Vagina (tissue), 2 donors: ENCODE results near the gene TCF23. TPM values are rescaled to one million over a fixed set of nuclear protein-coding genes. Genes with fewer than 3 reads are reported as not detected.

Experiments
- DNase-seq, 2 donors: peaks; one replicate each; pipeline ENCODE4 v3.0.0-alpha.2; 2017; ENCODE audit errors: extremely low spot score in 2 of 2
- H3K27ac ChIP-seq: fragments of 200-600 bp; sonication (generic); one replicate; pipeline ENCODE4 v1.5.1; 2019
- H3K27me3 ChIP-seq: fragments of 200-600 bp; sonication (generic); one replicate; pipeline ENCODE4 v1.5.1; 2019
- H3K36me3 ChIP-seq, 2 donors: fragments of 200-600 bp; sonication (generic); one replicate each; pipeline ENCODE4 v1.5.1; 2017 to 2019
- H3K4me1 ChIP-seq: fragments of 200-600 bp; sonication (generic); one replicate; pipeline ENCODE4 v1.5.1; 2019
- H3K4me3 ChIP-seq, 2 donors: fragments of 200-600 bp; sonication (generic); 1 replicate in 1 of 2; 2 replicates in 1 of 2; pipeline ENCODE4 v1.5.1; 2016 to 2019
- H3K9me3 ChIP-seq: fragments of 200-600 bp; sonication (generic); one replicate; pipeline ENCODE4 v1.5.1; 2019
- CTCF ChIP-seq, 3 experiments: fragments of 450-650 bp in 2 of 3; fragments of 200-600 bp in 1 of 3; sonication (generic) in 1 of 3; IDR thresholded peaks; one replicate each; pipeline ENCODE4 v1.5.1; 2017 to 2019; ENCODE audit warnings: antibody characterized with exemption in 3 of 3, mild to moderate bottlenecking in 2 of 3, moderate library complexity in 2 of 3
- POLR2A ChIP-seq, 2 donors: fragments of 450-650 bp; IDR thresholded peaks; one replicate each; pipeline ENCODE4 v1.6.1; 2017; ENCODE audit warnings: antibody characterized with exemption in 2 of 2, mild to moderate bottlenecking in 2 of 2, moderate library complexity in 2 of 2
- POLR2AphosphoS5 ChIP-seq, 2 donors: sonication (generic); formaldehyde crosslinking; IDR thresholded peaks; one replicate each; pipeline ENCODE4 v1.9.0; 2017; ENCODE audit warnings: antibody characterized with exemption in 2 of 2, mild to moderate bottlenecking in 2 of 2, low read depth in 1 of 2; ENCODE audit not compliant: insufficient read depth in 1 of 2
- intact Hi-C: fragments of 100-400 bp; cut with DNase I; formaldehyde crosslinking; loops from one replicate; pipeline ENCODE4 v1.15.1; 2023
- total RNA-seq: library from RNA; depleted of rRNA; stranded (reverse); fragments of >200 nt; gene quantifications from one replicate; pipeline ENCODE4 v1.2.3, GENCODE V29; 2016

Gene TCF23
- total RNA-seq, 1 donor from 2014 or later, result 7.4 TPM

- peak in 1 of 2 donors; percentile 88 for DNase-seq
- Histone ChIP-seq H3K4me1 (peaks cover 15% of the 10 kb centered on the region), H3K4me3 (peak overlapping the region in 1 of 2 donors; percentile 8), H3K9me3 (no peaks in the 10 kb centered on the region), H3K36me3 (no peaks in the 10 kb centered on the region), H3K27ac (no peak overlapping the region), H3K27me3 (no peaks in the 10 kb centered on the region)
- TF ChIP-seq CTCF (IDR thresholded peaks at IDR 0.05) (no peak), POLR2A (IDR thresholded peaks at IDR 0.05) (no peak), POLR2AphosphoS5 (IDR thresholded peaks at IDR 0.05; ENCODE audit: insufficient read depth in 1 of 2, low read depth in 1 of 2) (no peak)
- intact Hi-C loops, result no loop called here
These were observed 1.9 kb downstream of the TCF23 start for GRCh38 chr2:27150639-27151230.

GRCh38 chr2:27152102-27152795, 3.4 kb downstream of the TCF23 start:
- H3K36me3 ChIP-seq, result no peaks in the 10 kb centered on the region
- H3K4me3 ChIP-seq, result no peak overlapping the region
- no peak overlapping the region for H3K27ac ChIP-seq
- intact Hi-C loops, result no loop called here
- no peaks in the 10 kb centered on the region for H3K27me3 ChIP-seq
- TF ChIP-seq CTCF (IDR thresholded peaks at IDR 0.05) (no peak), POLR2A (IDR thresholded peaks at IDR 0.05) (no peak), POLR2AphosphoS5 (IDR thresholded peaks at IDR 0.05; ENCODE audit: insufficient read depth in 1 of 2, low read depth in 1 of 2) (no peak)
- peaks cover 15% of the 10 kb centered on the region for H3K4me1 ChIP-seq
- DNase-seq, result no peak
- H3K9me3 ChIP-seq, result no peaks in the 10 kb centered on the region

GRCh38 chr2:27152796-27153464, 4.1 kb downstream of the TCF23 start:
- Histone ChIP-seq H3K27ac (no peak overlapping the region), H3K4me1 (peaks cover 15% of the 10 kb centered on the region), H3K4me3 (no peak overlapping the region), H3K36me3 (no peaks in the 10 kb centered on the region), H3K27me3 (no peaks in the 10 kb centered on the region), H3K9me3 (no peaks in the 10 kb centered on the region)
- TF ChIP-seq CTCF (IDR thresholded peaks at IDR 0.05) (no peak), POLR2AphosphoS5 (IDR thresholded peaks at IDR 0.05; ENCODE audit: insufficient read depth in 1 of 2, low read depth in 1 of 2) (no peak), POLR2A (IDR thresholded peaks at IDR 0.05) (no peak)
- intact Hi-C loops, result no loop called here
- DNase-seq, result no peak

GRCh38 chr2:27154488-27154887, 5.7 kb downstream of the TCF23 start:
- Histone ChIP-seq H3K9me3 (no peaks in the 10 kb centered on the region), H3K4me1 (peaks cover 15% of the 10 kb centered on the region), H3K36me3 (no peaks in the 10 kb centered on the region), H3K4me3 (no peak overlapping the region), H3K27ac (no peak overlapping the region), H3K27me3 (no peaks in the 10 kb centered on the region)
- no peak for DNase-seq
- TF ChIP-seq CTCF (IDR thresholded peaks at IDR 0.05) (no peak), POLR2AphosphoS5 (IDR thresholded peaks at IDR 0.05; ENCODE audit: insufficient read depth in 1 of 2, low read depth in 1 of 2) (peak; percentile 44 to 75), POLR2A (IDR thresholded peaks at IDR 0.05) (no peak)
- intact Hi-C loops, result no loop called here
